GM12878 (cell line): Measurements from ENCODE around the gene PITRM1. TPM values are rescaled to one million over a fixed set of nuclear protein-coding genes. Genes with fewer than 3 reads are reported as not detected.

ENCODE experiments used
- ATAC-seq: fragments of 200-7000 bp; cut with Tn5 transposase; 3 replicates; pipeline ENCODE4 v1.9.1; 2020; ENCODE audit warnings: mild to moderate bottlenecking, moderate library complexity
- BruUV-seq: library from RNA; stranded (reverse); fragments of 400-500 nt; replicated peaks from 2 replicates; lab custom pipeline; 2021; lab: Mats Ljungman, UMichigan
- CTCF ChIA-PET: fragments of 300-600 bp; sonication (Branson Sonifier 250); formaldehyde crosslinking; extraction: SDS; loops from one replicate; lab custom pipeline; 2021; ENCODE audit warnings: inconsistent platforms; lab: Yijun Ruan, JAX
- POLR2A ChIA-PET: fragments of 350-600 bp; formaldehyde crosslinking; extraction: SDS; loops from one replicate; lab custom pipeline; 2021; ENCODE audit warnings: inconsistent platforms; lab: Charles Lee
- RAD21 ChIA-PET: fragments of 300-600 bp; sonication (Branson Sonifier 250); formaldehyde crosslinking; loops from one replicate; lab custom pipeline; 2023; ENCODE audit warnings: antibody characterized with exemption; ENCODE audit not compliant: unreplicated experiment; lab: Charles Lee
- SMC1A ChIA-PET: fragments of 300-600 bp; sonication (Branson Sonifier 250); formaldehyde crosslinking; loops from one replicate; lab custom pipeline; 2023; ENCODE audit not compliant: unreplicated experiment, uncharacterized antibody; lab: Charles Lee
- DNase-seq: peaks from one replicate; pipeline ENCODE4 v3.0.0-alpha.2; 2011; ENCODE audit warnings: low read depth, low spot score
- FAIRE-seq: peaks from 3 replicates; lab custom pipeline; 2011; peaks lifted over from hg19 to GRCh38; lab: Jason Lieb, UNC
- H2AFZ ChIP-seq: 2 replicates; pipeline ENCODE4 v1.6.0; 2011; ENCODE audit warnings: low read depth, low read length, control low read depth; ENCODE audit not compliant: control insufficient read depth
- H3K27ac ChIP-seq: 2 replicates; pipeline ENCODE4 v1.5.1; 2011; ENCODE audit warnings: control low read depth; ENCODE audit not compliant: control insufficient read depth, insufficient read depth
- H3K27me3 ChIP-seq, 2 experiments: replicated peaks in 1 of 2; 2 replicates each; pipeline versions ENCODE4 v1.6.0 to v1.6.1; 2011; ENCODE audit warnings: low read length in 1 of 2; ENCODE audit not compliant: control insufficient read depth in 2 of 2, insufficient read depth in 2 of 2
- H3K36me3 ChIP-seq, 2 experiments: 2 replicates each; pipeline ENCODE4 v1.5.1; 2011; ENCODE audit warnings: low read length in 1 of 2; ENCODE audit not compliant: control insufficient read depth in 2 of 2, insufficient read depth in 2 of 2
- H3K4me1 ChIP-seq: 2 replicates; pipeline ENCODE4 v1.6.1; 2011; ENCODE audit warnings: mild to moderate bottlenecking, low read length, moderate library complexity, mixed read lengths; ENCODE audit not compliant: control insufficient read depth, insufficient read depth
- H3K4me2 ChIP-seq: 2 replicates; pipeline ENCODE4 v1.6.0; 2011; ENCODE audit warnings: control low read depth; ENCODE audit not compliant: control insufficient read depth, insufficient read depth
- H3K4me3 ChIP-seq: fragments of 200-600 bp; sonication (generic); 2 replicates; pipeline ENCODE4 v1.5.1; 2016
- H3K79me2 ChIP-seq: 2 replicates; pipeline ENCODE4 v1.6.0; 2011; ENCODE audit warnings: low read length; ENCODE audit not compliant: control insufficient read depth, insufficient read depth
- H3K9ac ChIP-seq: 2 replicates; pipeline ENCODE4 v1.8.0; 2011; ENCODE audit warnings: low read length, control low read depth, mixed read lengths; ENCODE audit not compliant: control insufficient read depth, insufficient read depth
- H3K9me3 ChIP-seq: replicated peaks from 3 replicates; pipeline ENCODE4 v1.5.1; 2011; ENCODE audit warnings: mild to moderate bottlenecking, low read length; ENCODE audit not compliant: control insufficient read depth, insufficient read depth
- H4K20me1 ChIP-seq: 2 replicates; pipeline ENCODE4 v1.6.0; 2011; ENCODE audit not compliant: control insufficient read depth, insufficient read depth
- BHLHE40 ChIP-seq, 2 experiments: fragments of 450-650 bp in 1 of 2; IDR thresholded peaks; 2 replicates each; pipeline ENCODE4 v1.6.1; 2011 to 2017; ENCODE audit warnings: low read depth in 2 of 2, borderline replicate concordance in 1 of 2, improper control_type of control experiment in 1 of 2, low read length in 1 of 2, mild to moderate bottlenecking in 1 of 2
- CBX5 ChIP-seq: sonication (generic); IDR thresholded peaks from 2 replicates; pipeline ENCODE4 v1.6.1; 2016; ENCODE audit warnings: low read depth, moderate library complexity, mild to moderate bottlenecking, inconsistent platforms
- CHD2 ChIP-seq: IDR thresholded peaks from 2 replicates; pipeline ENCODE4 v1.6.1; 2011; ENCODE audit warnings: low read depth, low read length, improper control_type of control experiment, borderline replicate concordance
- FOS ChIP-seq: IDR thresholded peaks from 3 replicates; pipeline ENCODE4 v1.6.1; 2011; ENCODE audit warnings: borderline replicate concordance; ENCODE audit not compliant: insufficient read length; ENCODE audit errors: extremely low read depth
- PAX5 ChIP-seq: IDR thresholded peaks from 2 replicates; pipeline ENCODE4 v1.6.1; 2011; ENCODE audit warnings: low read depth, low read length, borderline replicate concordance
- PKNOX1 ChIP-seq: fragments of 450-650 bp; IDR thresholded peaks from 2 replicates; pipeline ENCODE4 v1.6.1; 2016; ENCODE audit warnings: mild to moderate bottlenecking
- RUNX3 ChIP-seq: IDR thresholded peaks from 2 replicates; pipeline ENCODE4 v1.6.1; 2012; ENCODE audit warnings: low read length, inconsistent platforms
- SMAD1 ChIP-seq: fragments of 450-650 bp; IDR thresholded peaks from 2 replicates; pipeline ENCODE4 v1.6.1; 2018; ENCODE audit warnings: mild to moderate bottlenecking, low read depth; ENCODE audit not compliant: partially characterized antibody
- STAT1 ChIP-seq: fragments of 450-650 bp; conservative IDR thresholded peaks from 2 replicates; pipeline ENCODE4 v1.6.1; 2014; ENCODE audit warnings: antibody characterized with exemption, mild to moderate bottlenecking
- WGBS: methylation state at CpG from one replicate; pipeline ENCODE4 v1.1.6; 2016; ENCODE audit warnings: low lambda C conversion rate; ENCODE audit not compliant: insufficient replicate concordance, insufficient coverage; ENCODE audit errors: missing lambda C conversion rate; 5-methylcytosine and 5-hydroxymethylcytosine counted together
- in situ Hi-C: fragments of 300-500 bp; cut with MboI; formaldehyde crosslinking; loops from 9 replicates; pipeline ENCODE4 v1.14.3; 2018; ENCODE audit warnings: mixed read lengths
- intact Hi-C: fragments of 100-400 bp; cut with micrococcal nuclease; formaldehyde crosslinking; loops from one replicate; pipeline ENCODE4 v1.14.2; 2022; ENCODE audit not compliant: unreplicated experiment
- polyA plus RNA-seq, 11 experiments: library from polyadenylated mRNA; depleted of rRNA in 4 of 11; unstranded in 6 of 11; stranded (reverse) in 5 of 11; fragments of >200 nt; fragmentation: Nextera tagmentation in 4 of 11; fragmentation: Illumina TruSeq in 1 of 11; extraction: Ambion mirVana in 4 of 11; extraction: Trizol in 1 of 11; gene quantifications; 1 replicate in 1 of 11; 2 replicates in 10 of 11; pipeline versions ENCODE4 v1.2.1 to v1.2.3, GENCODE V29; 2011 to 2016; ENCODE audit warnings: inconsistent platforms in 2 of 11, missing spikeins in 2 of 11, low read depth in 1 of 11
- total RNA-seq, 4 experiments: library from RNA; depleted of rRNA in 3 of 4; stranded (reverse); fragments of >200 nt in 3 of 4; fragmentation: Illumina TruSeq in 1 of 4; extraction: Trizol in 1 of 4; gene quantifications; 2 replicates each; pipeline versions ENCODE4 v1.2.1 to v1.2.3, GENCODE V29; 2013 to 2021
- TF ChIP-seq, protein P1 (sequence below): IDR thresholded peaks from 2 replicates; pipeline ENCODE4 v1.6.1; 2012; ENCODE audit warnings: low read length, inconsistent platforms
- TF ChIP-seq, protein P2 (sequence below): fragments of 450-650 bp; IDR thresholded peaks from 2 replicates; pipeline ENCODE4 v1.6.1; 2018; ENCODE audit warnings: borderline replicate concordance, mild to moderate bottlenecking; ENCODE audit not compliant: partially characterized antibody

Gene PITRM1
- total and polyA plus RNA-seq, 10 of the 15 experiments (the other 5 are each of a cell fraction or from before 2014, with no cell fraction given) = 15.5 to 53.0 (median 45.0) TPM

DNA sequence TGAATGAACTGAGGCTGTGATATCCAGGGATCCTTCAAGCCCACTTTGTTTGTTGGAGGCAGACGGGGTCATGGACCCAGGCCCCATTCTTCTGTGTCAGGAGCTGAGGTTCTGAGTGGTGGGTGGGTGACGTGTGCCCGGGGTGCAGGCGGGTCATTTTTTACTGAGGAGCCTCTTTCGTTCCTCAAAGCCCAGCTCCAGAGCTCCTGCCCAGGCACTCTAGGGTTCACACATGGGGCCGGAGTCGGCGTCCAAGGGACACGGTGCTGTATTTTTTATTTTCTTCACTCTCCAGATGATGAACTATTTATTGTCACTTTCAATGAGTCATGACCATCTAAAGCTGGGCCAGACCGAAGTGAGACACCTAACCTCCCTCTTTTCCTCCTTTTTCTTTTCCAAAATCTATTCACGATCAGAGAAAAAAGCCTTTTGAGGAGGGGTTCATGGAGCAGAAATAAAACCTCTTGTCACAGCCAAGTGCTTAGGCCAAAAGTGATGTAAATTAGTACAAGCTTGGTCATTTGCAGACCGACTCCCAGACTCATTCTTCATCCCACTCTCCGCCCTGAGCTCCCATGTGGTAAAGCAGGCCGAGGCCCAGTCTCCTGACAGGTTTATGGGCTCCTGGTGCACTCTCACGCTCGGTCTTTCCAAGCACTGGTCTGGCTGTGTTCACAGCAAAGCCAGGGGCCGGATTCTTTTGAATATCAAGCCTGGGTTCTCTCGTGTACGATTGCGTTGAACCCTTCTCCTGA, 41.4 kb upstream of the PITRM1 start (continued):
- TF ChIP-seq, protein P1, sequence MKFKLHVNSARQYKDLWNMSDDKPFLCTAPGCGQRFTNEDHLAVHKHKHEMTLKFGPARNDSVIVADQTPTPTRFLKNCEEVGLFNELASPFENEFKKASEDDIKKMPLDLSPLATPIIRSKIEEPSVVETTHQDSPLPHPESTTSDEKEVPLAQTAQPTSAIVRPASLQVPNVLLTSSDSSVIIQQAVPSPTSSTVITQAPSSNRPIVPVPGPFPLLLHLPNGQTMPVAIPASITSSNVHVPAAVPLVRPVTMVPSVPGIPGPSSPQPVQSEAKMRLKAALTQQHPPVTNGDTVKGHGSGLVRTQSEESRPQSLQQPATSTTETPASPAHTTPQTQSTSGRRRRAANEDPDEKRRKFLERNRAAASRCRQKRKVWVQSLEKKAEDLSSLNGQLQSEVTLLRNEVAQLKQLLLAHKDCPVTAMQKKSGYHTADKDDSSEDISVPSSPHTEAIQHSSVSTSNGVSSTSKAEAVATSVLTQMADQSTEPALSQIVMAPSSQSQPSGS = no peak
- no peak for TF ChIP-seq BHLHE40 (IDR thresholded peaks at IDR 0.05; ENCODE audit: borderline replicate concordance in 1 of 2, low read depth in 2 of 2, low read length in 1 of 2)
- no peak for TF ChIP-seq STAT1

DNA sequence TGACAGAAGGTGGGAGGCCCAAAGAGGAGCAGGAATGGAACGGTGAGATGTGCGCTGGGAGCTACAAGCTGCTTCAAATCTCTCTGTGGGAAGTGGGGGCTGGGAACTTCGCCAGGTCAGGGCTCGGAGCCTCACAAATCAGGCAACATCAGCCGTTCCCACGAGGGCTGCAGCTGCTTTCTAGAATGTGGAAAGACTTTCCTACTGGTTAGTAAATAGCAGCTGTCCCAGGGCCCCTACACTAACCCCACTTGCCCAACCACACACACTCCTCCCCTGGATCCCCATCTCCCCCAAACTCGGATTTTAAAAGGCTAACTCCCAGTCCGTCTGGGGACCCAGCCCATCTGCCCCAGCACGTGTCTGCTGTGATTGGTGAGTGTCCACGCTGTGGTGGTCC, 40.6 kb upstream of the PITRM1 start:
- Histone ChIP-seq H3K9ac (no peak overlapping the region), H3K27me3 (peaks cover 0 to 1% of the 10 kb centered on the region in 2 experiments; a peak in 2 of 4 replicates), H3K4me1 (no peaks in the 10 kb centered on the region), H3K9me3 (no peaks in the 10 kb centered on the region), H3K79me2 (no peaks in the 10 kb centered on the region), H2AFZ (no peak overlapping the region), H3K27ac (no peak overlapping the region), H3K36me3 (no peaks in the 10 kb centered on the region), H3K4me2 (no peak overlapping the region), H4K20me1 (no peaks in the 10 kb centered on the region), H3K4me3 (no peak overlapping the region)
- ChIA-PET POLR2A (no interaction called here), CTCF (no interaction called here), RAD21 (no interaction called here), SMC1A (no interaction called here)
- no TSS peak for BruUV-seq
- TF ChIP-seq PAX5 = no peak
- no peak for TF ChIP-seq CBX5
- TF ChIP-seq PKNOX1 = no peak
- no peak for TF ChIP-seq SMAD1
- no peak for TF ChIP-seq FOS
- no peak for TF ChIP-seq CHD2
- TF ChIP-seq, protein P2, sequence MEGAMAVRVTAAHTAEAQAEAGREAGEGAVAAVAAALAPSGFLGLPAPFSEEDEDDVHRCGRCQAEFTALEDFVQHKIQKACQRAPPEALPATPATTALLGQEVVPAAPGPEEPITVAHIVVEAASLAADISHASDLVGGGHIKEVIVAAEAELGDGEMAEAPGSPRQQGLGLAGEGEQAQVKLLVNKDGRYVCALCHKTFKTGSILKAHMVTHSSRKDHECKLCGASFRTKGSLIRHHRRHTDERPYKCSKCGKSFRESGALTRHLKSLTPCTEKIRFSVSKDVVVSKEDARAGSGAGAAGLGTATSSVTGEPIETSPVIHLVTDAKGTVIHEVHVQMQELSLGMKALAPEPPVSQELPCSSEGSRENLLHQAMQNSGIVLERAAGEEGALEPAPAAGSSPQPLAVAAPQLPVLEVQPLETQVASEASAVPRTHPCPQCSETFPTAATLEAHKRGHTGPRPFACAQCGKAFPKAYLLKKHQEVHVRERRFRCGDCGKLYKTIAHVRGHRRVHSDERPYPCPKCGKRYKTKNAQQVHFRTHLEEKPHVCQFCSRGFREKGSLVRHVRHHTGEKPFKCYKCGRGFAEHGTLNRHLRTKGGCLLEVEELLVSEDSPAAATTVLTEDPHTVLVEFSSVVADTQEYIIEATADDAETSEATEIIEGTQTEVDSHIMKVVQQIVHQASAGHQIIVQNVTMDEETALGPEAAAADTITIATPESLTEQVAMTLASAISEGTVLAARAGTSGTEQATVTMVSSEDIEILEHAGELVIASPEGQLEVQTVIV = no peak
- TF ChIP-seq RUNX3 = no peak
- intact Hi-C loops (no loop called here), in situ Hi-C loops (no loop called here)
- no peak for DNase-seq
- 26% methylated on average over 10 of the region's 10 CpGs for WGBS
- no peak for ATAC-seq
- no peak for FAIRE-seq
